Spleen (tissue), 11 donors: ENCODE results near the gene ZBTB17. TPM values are rescaled to one million over a fixed set of nuclear protein-coding genes. Genes with fewer than 3 reads are reported as not detected.

Source experiments
- DNase-seq: peaks from one replicate; pipeline ENCODE4 v3.0.0-alpha.2; 2020
- H3K27ac ChIP-seq, 8 donors: fragments of 200-600 bp; sonication (generic) in 7 of 8; 1 replicate in 4 of 8; 2 replicates in 4 of 8; pipeline versions ENCODE4 v1.5.0 to v1.8.0; 2016 to 2021; ENCODE audit warnings: inconsistent platforms in 4 of 8, mild to moderate bottlenecking in 4 of 8, moderate library complexity in 1 of 8
- H3K27me3 ChIP-seq, 7 donors: fragments of 200-600 bp; sonication (generic) in 6 of 7; replicated peaks in 1 of 7; 1 replicate in 4 of 7; 2 replicates in 3 of 7; pipeline versions ENCODE4 v1.5.0 to v1.8.0; 2016 to 2021; ENCODE audit warnings: inconsistent platforms in 3 of 7, mild to moderate bottlenecking in 1 of 7
- H3K36me3 ChIP-seq, 6 donors: fragments of 200-600 bp; sonication (generic) in 5 of 6; 1 replicate in 4 of 6; 2 replicates in 2 of 6; pipeline versions ENCODE4 v1.5.0 to v1.8.0; 2016 to 2021; ENCODE audit warnings: inconsistent platforms in 2 of 6
- H3K4me1 ChIP-seq, 6 donors: fragments of 200-600 bp; sonication (generic) in 5 of 6; 1 replicate in 3 of 6; 2 replicates in 3 of 6; pipeline versions ENCODE4 v1.5.0 to v1.8.0; 2016 to 2021; ENCODE audit warnings: inconsistent platforms in 3 of 6
- H3K4me3 ChIP-seq, 8 donors: fragments of 200-600 bp; sonication (generic) in 7 of 8; 1 replicate in 4 of 8; 2 replicates in 4 of 8; pipeline versions ENCODE4 v1.5.0 to v1.8.0; 2016 to 2021; ENCODE audit warnings: inconsistent platforms in 4 of 8, mild to moderate bottlenecking in 4 of 8, moderate library complexity in 2 of 8
- H3K9me3 ChIP-seq, 8 donors: fragments of 200-600 bp; sonication (generic) in 7 of 8; 1 replicate in 4 of 8; 2 replicates in 4 of 8; pipeline versions ENCODE4 v1.5.0 to v1.8.0; 2016 to 2021; ENCODE audit warnings: inconsistent platforms in 4 of 8
- CTCF ChIP-seq, 11 experiments: fragments of 200-600 bp in 7 of 11; fragments of 450-650 bp in 4 of 11; sonication (generic) in 4 of 11; IDR thresholded peaks in 8 of 11; conservative IDR thresholded peaks in 3 of 11; 1 replicate in 7 of 11; 2 replicates in 4 of 11; pipeline versions ENCODE4 v1.4.0 to v1.8.0; 2016 to 2021; ENCODE audit warnings: antibody characterized with exemption in 11 of 11, inconsistent platforms in 4 of 11, mild to moderate bottlenecking in 1 of 11
- POLR2A ChIP-seq, 3 donors: fragments of 450-650 bp; IDR thresholded peaks; one replicate each; pipeline ENCODE4 v1.5.1; 2017; ENCODE audit warnings: antibody characterized with exemption in 3 of 3, mild to moderate bottlenecking in 1 of 3
- POLR2AphosphoS5 ChIP-seq, 3 donors: sonication (generic); formaldehyde crosslinking; IDR thresholded peaks; one replicate each; pipeline ENCODE4 v1.5.1; 2017; ENCODE audit warnings: antibody characterized with exemption in 3 of 3
- WGBS, 5 donors: extraction: QIAGEN DNeasy Blood & Tissue Kit in 3 of 5; methylation state at CpG; one replicate each; pipeline versions ENCODE4 v1.1.5 to v1.1.7; 2013 to 2018; 5-methylcytosine and 5-hydroxymethylcytosine counted together
- intact Hi-C: fragments of 100-400 bp; cut with DNase I; formaldehyde crosslinking; loops from one replicate; pipeline ENCODE4 v1.15.0; 2023; ENCODE audit warnings: low total_unique reads
- polyA plus RNA-seq, 3 donors: library from polyadenylated mRNA; stranded (reverse); fragments of 200-250 nt; gene quantifications; one replicate each; pipeline ENCODE4 v1.2.1, GENCODE V29; 2013
- total RNA-seq, 7 donors: library from RNA; depleted of rRNA in 3 of 7; stranded (reverse); fragments of >200 nt in 3 of 7; fragmentation: NEBNext Ultra II Directional in 4 of 7; extraction: Animal tissue kit (Norgen Biotek cat#: 25700) in 4 of 7; gene quantifications; one replicate each; pipeline versions ENCODE4 v1.1.0 to v1.2.1, GENCODE V29; 2016 to 2021
- donor health status: healthy with polysubstance abuse.
- donor health status: DM: no; HTN: no; CAD: no; lungs with moderate emphysema.
- donor health status: DM: no; HTN: no; CAD: no.
- donor health status: Bipolar disorder and iron deficiency.
- donor health status: healthy.
- donor health status: DM: no; HTN: no; CAD: no.
- donor health status: DM: yes; HTN: yes; CAD: no.

Gene ZBTB17
- total and polyA plus RNA-seq, 10 donors: 36.8 to 139 (median 53.4) TPM

DNA sequence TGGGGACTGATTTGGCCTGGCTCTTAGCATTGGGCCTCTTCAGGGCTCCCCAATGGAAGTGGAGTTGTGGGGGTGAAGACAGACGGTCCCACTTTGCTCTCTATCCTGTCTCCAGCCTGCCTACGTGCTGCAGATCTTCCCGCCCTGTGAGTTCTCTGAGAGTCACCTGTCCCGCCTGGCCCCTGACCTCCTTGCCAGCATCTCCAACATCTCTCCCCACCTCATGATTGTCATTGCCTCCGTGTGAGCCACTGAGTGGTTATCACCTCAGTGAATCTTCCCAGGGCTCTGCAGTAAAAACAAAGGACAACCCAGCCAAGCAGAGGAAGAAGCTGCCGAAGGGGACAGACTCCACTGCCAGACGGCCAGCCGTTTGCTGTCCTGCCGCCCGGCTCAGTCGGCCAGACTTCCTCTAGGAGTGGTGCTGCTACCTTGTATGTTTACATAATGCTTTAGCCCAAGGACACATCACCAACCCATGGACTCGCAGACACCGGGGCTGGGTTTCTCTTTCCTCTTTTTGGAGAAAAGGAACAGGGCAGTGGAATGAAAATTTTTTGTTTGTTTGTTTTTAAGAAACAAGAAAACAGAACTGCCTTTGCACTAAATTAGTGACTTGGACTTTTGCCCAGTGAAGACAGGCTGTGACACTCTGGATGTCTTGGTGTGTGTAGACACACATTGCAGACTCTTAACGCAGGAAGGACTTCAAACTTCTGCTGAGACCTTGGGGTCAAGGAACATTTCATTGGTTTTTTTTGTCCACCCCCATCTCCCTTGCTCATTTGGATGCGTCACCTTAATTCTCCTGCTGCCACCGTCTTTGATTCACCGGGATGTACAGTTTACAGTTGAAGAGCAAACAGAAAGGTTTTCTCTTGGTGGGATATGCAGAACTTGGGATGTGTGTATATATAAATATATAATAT, 36.5 kb downstream of the ZBTB17 start:
- H3K27ac ChIP-seq: peak overlapping the region in 7 of 8 donors; percentile 2 to 76 (median 35)
- intact Hi-C loops: no loop called here

DNA sequence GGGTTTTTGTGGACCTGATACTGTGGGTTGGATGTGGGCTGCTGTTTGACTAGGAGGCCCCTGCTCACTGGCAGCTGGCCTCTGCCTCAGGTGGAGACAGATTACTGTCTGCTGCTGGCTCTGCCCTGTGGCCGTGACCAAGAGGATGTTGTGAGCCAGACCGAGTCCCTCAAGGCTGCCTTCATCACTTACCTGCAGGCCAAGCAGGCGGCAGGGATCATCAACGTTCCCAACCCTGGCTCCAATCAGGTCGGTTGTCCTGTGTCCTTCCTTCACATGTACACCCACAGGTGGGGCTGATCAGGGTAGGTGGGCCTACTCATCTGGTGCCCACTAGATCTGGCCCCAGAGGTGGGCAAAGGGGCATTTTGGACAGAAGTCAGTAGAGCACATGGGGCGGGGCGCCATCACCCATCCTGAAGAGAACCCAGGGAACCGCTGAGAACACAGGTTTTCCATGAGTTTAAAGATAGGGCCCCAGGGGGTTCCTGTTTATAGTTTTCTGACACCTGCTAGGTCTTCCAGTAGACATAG, 37.2 kb downstream of the ZBTB17 start:
- Histone ChIP-seq H3K4me1 (peaks cover 0 to 54% (median 23%) of the 10 kb centered on the region in 6 donors), H3K36me3 (peaks cover 6 to 100% (median 96%) of the 10 kb centered on the region in 6 donors), H3K4me3 (no peak overlapping the region), H3K9me3 (no peaks in the 10 kb centered on the region), H3K27ac (peak overlapping the region in 7 of 8 donors; percentile 2 to 76 (median 35)), H3K27me3 (no peaks in the 10 kb centered on the region)
- 78 to 93% (median 90%) methylated on average over 4 to 8 of the region's 8 CpGs for WGBS, 5 donors
- intact Hi-C loops: no loop called here
- TF ChIP-seq POLR2AphosphoS5 (IDR thresholded peaks at IDR 0.05) (peak in 2 of 3 donors; percentile 10 to 26), POLR2A (IDR thresholded peaks at IDR 0.05) (no peak), CTCF (IDR thresholded peaks at IDR 0.05 in 8 of 11, conservative IDR thresholded peaks at IDR 0.05 in 3 of 11) (no peak)
- DNase-seq: no peak

More for the DNA sequence above, 36.5 kb downstream of the ZBTB17 start:
- H3K9me3 ChIP-seq: no peaks in the 10 kb centered on the region
- WGBS, 5 donors: 57 to 77% (median 69%) methylated on average over 17 of the region's 17 CpGs
- H3K4me1 ChIP-seq: peaks cover 0 to 54% (median 23%) of the 10 kb centered on the region in 6 donors
- H3K4me3 ChIP-seq: no peak overlapping the region
- no peaks in the 10 kb centered on the region for H3K27me3 ChIP-seq
- DNase-seq: no peak
- H3K36me3 ChIP-seq: peaks cover 6 to 100% (median 96%) of the 10 kb centered on the region in 6 donors
- TF ChIP-seq CTCF (IDR thresholded peaks at IDR 0.05 in 8 of 11, conservative IDR thresholded peaks at IDR 0.05 in 3 of 11): no peak
- TF ChIP-seq POLR2A (IDR thresholded peaks at IDR 0.05): no peak
- TF ChIP-seq POLR2AphosphoS5 (IDR thresholded peaks at IDR 0.05): peak; percentile 47 to 69 (median 54)

- Histone ChIP-seq H3K4me3 (no peak overlapping the region), H3K36me3 (peaks cover 6 to 100% (median 96%) of the 10 kb centered on the region in 6 donors), H3K27me3 (no peaks in the 10 kb centered on the region), H3K4me1 (peaks cover 0 to 54% (median 23%) of the 10 kb centered on the region in 6 donors), H3K27ac (peak overlapping the region in 5 of 8 donors; percentile 32 to 69 (median 48)), H3K9me3 (no peaks in the 10 kb centered on the region)
- 68 to 90% (median 75%) methylated on average over 6 to 14 of the region's 14 CpGs for WGBS, 5 donors
- intact Hi-C loops: no loop called here
- peak; percentile 53 to 76 (median 57) for TF ChIP-seq POLR2AphosphoS5 (IDR thresholded peaks at IDR 0.05)
- no peak for TF ChIP-seq POLR2A (IDR thresholded peaks at IDR 0.05)
- no peak for DNase-seq
Measured at GRCh38 chr1:15937706-15938168, 38.2 kb downstream of the ZBTB17 start.

DNA sequence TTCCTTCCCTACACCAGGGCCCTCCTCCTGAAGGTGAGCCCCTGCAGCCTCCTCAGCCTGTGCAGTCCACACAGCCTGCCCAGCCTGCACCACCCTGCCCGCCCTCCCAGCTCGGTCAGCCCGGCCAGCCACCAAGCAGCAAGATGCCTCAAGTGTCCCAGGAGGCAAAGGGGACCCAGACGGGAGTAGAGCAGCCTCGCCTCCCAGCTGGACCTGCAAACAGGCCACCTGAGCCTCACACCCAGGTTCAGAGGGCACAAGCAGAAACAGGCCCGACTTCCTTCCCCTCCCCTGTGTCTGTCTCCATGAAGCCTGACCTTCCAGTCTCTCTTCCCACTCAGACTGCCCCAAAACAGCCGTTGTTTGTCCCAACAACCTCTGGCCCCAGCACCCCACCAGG, 38.8 kb downstream of the ZBTB17 start:
- 78 to 89% (median 82%) methylated on average over 7 of the region's 7 CpGs for WGBS, 5 donors
- H3K27me3 ChIP-seq: no peaks in the 10 kb centered on the region
- H3K27ac ChIP-seq: peak overlapping the region in 5 of 8 donors; percentile 32 to 69 (median 48)
- intact Hi-C loops: no loop called here
- peaks cover 6 to 100% (median 96%) of the 10 kb centered on the region in 6 donors for H3K36me3 ChIP-seq
- TF ChIP-seq POLR2A (IDR thresholded peaks at IDR 0.05) (no peak), POLR2AphosphoS5 (IDR thresholded peaks at IDR 0.05) (peak in 2 of 3 donors; percentile 4 to 49), CTCF (IDR thresholded peaks at IDR 0.05 in 8 of 11, conservative IDR thresholded peaks at IDR 0.05 in 3 of 11) (no peak)
- H3K4me3 ChIP-seq: no peak overlapping the region
- H3K9me3 ChIP-seq: no peaks in the 10 kb centered on the region
- no peak for DNase-seq
- peaks cover 0 to 49% (median 22%) of the 10 kb centered on the region in 6 donors for H3K4me1 ChIP-seq
